ENCODE data around the gene CDKL1. TPM values are rescaled to one million over a fixed set of nuclear protein-coding genes. Genes with fewer than 3 reads are reported as not detected.
A peak's percentile ranks its signal among the peaks of the same experiment; 100 is the strongest.

The CDKL1 gene
- total RNA-seq (10 to 100 TPM in 1 of 5 experiments, 1 to 10 TPM in 4; 2.6 to 14.8 (median 4.9) TPM), polyA plus RNA-seq (1 to 10 TPM; 2.0 to 7.1 TPM), total RNA-seq (4.4 reads per million, percentile 22 among the genes with 10 or more reads in this experiment)

DNA sequence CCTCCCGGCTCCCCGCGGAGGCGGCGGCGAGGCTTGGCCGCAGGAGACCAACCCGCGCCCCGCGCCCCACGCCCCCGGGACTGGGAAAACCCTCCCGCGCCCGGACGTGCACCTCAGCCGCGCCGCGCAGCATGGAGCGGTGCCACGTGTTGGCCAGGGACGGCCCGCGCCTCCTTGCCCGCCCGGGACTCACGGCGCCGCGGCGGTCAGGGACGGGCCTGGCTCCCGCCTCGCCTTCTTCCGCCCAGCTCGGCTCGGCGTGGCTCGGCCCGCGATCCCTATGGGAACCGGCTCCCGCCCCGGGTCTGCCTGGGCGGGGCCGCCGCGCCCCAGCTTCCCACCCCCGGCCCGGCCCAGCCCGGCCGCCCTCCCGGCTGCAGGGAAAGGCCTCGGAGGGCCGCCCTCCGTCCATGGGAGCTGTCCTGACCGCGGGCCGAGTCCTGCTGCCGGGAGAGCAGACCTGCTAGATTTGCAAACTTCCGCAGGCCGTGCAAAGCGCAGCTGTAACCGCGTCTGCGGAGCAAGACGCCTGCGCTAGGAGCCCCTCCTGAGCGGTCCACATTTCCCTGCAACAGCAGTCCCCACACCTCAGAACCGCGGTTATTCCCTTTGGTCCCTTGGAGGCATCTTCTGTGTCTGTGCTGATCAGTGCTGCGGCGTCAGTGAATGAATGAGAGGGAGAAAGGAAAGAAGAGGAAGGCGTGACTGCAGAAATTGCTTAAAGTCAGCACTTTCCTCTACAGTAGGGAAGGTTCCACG is at the start of gene CDKL1:
Gene CDKL1, minus strand, starts transcription at position 251 of the 759 bp plus-strand sequence. CDS start 1,013 bp downstream, outside the sequence.
- no peaks in the 10 kb centered on the region for H3K27me3 ChIP-seq (ENCODE audit: control insufficient read depth in 2 of 2, insufficient read depth in 2 of 2, low read length in 2 of 2)
- no peaks in the 10 kb centered on the region for H3K4me1 ChIP-seq (ENCODE audit: control insufficient read depth in 2 of 2, insufficient read depth in 2 of 2, low read length in 2 of 2)
- peak within 1 kb of the TSS; percentile 78 for H3K4me3 ChIP-seq (ENCODE audit: low read length)
- no peak within 1 kb of the TSS for H3K27ac ChIP-seq (ENCODE audit: low read depth, low read length)
- Mint-ChIP-seq H3K36me3 (peaks cover 0 to 5% (median 0%) of the 10 kb centered on the region in 5 donors), H3K4me3 (peak within 1 kb of the TSS; percentile 83 to 95 (median 89)), H3K4me1 (peaks cover 11 to 24% (median 12%) of the 10 kb centered on the region in 7 donors), H3K27ac (peak within 1 kb of the TSS in 8 of 9 donors; percentile 14 to 80 (median 44)), H3K9me3 (no peaks in the 10 kb centered on the region), H3K27me3 (peaks cover 0 to 24% (median 6%) of the 10 kb centered on the region in 5 donors)
- ChIA-PET POLR2A (interaction anchor here (0.5 to 0.6 kb wide), 2 partner anchors 108 to 505 kb away, joined by 3 read pairs; no protein-coding TSS in a partner anchor), CTCF (no interaction called here)
- ATAC-seq = peak; percentile 78
- intact Hi-C loops (cut with micrococcal nuclease) = loop anchor here (1.0 to 5.0 kb wide), 4 partner anchors 34 to 135 kb away; partner anchors contain the start of genes DMAC2L (in 1 of the 2), L2HGDH (in 1 of the 2) and MAP4K5 (in 1 of the 2)
- peak; percentile 9 to 74 (median 17) for DNase-seq
- H3K9me3 ChIP-seq (ENCODE audit: control insufficient read depth in 2 of 3, low read length in 3 of 3) = no peaks in the 10 kb centered on the region
- no peaks in the 10 kb centered on the region for H3K36me3 ChIP-seq (ENCODE audit: control insufficient read depth in 2 of 3, insufficient read depth in 3 of 3, low read length in 3 of 3)

- peaks cover 0 to 28% (median 0%) of the 10 kb centered on the region in 3 experiments for H3K36me3 ChIP-seq (ENCODE audit: control insufficient read depth in 2 of 3, insufficient read depth in 3 of 3, low read length in 3 of 3)
- ATAC-seq (no peak), DNase-seq (no peak)
- H3K27me3 Mint-ChIP-seq = no peaks in the 10 kb centered on the region
- peaks cover 18 to 63% (median 48%) of the 10 kb centered on the region in 5 donors for H3K36me3 Mint-ChIP-seq
- no peaks in the 10 kb centered on the region for H3K4me1 Mint-ChIP-seq
- intact Hi-C loops (cut with micrococcal nuclease) = no loop called here
- POLR2A ChIA-PET = no interaction called here
- H3K27ac Mint-ChIP-seq = no peak overlapping the region
- H3K9me3 Mint-ChIP-seq = peaks cover 0 to 9% (median 3%) of the 10 kb centered on the region in 11 donors
- no peak overlapping the region for H3K27ac ChIP-seq (ENCODE audit: low read depth, low read length)
- no peaks in the 10 kb centered on the region for H3K9me3 ChIP-seq (ENCODE audit: control insufficient read depth in 2 of 3, low read length in 3 of 3)
- CTCF ChIA-PET = interaction anchor here (0.8 kb wide), 1 partner anchor 424 kb away, joined by 3 read pairs; no protein-coding TSS in a partner anchor
- H3K4me1 ChIP-seq (ENCODE audit: control insufficient read depth in 2 of 2, insufficient read depth in 2 of 2, low read length in 2 of 2) = no peaks in the 10 kb centered on the region
- no peak overlapping the region for H3K4me3 ChIP-seq (ENCODE audit: low read length)
- H3K27me3 ChIP-seq (ENCODE audit: control insufficient read depth in 2 of 2, insufficient read depth in 2 of 2, low read length in 2 of 2) = no peaks in the 10 kb centered on the region
- no peak overlapping the region for H3K4me3 Mint-ChIP-seq
These were observed 37.8 kb upstream of the CDKL1 start for GRCh38 chr14:50434528-50434927.

DNA sequence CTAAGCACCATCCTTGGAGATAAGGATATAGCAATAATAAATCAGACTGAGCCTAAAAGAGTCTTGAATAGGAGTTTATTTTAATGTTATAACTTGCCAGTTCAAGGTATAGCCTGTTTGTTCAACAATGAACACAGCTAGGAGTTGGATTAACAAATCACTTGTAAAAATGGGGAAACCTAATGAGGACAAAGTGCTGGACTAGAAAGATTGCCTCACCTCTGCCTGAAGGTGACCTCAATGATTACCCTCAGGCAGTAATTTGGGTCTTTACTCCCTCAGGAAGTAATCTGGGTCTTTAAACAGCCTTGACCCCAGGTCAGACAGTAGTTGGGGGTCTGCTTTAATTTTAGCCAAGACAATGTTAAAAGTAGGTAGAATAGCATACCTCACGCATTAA is 35.5 kb upstream of the CDKL1 start:
- H3K27me3 Mint-ChIP-seq = no peaks in the 10 kb centered on the region
- Histone ChIP-seq H3K27ac (ENCODE audit: low read depth, low read length) (no peak overlapping the region), H3K9me3 (ENCODE audit: control insufficient read depth in 2 of 3, low read length in 3 of 3) (no peaks in the 10 kb centered on the region), H3K4me3 (ENCODE audit: low read length) (no peak overlapping the region), H3K36me3 (ENCODE audit: control insufficient read depth in 2 of 3, insufficient read depth in 3 of 3, low read length in 3 of 3) (peaks cover 0 to 18% (median 0%) of the 10 kb centered on the region in 3 experiments), H3K27me3 (ENCODE audit: control insufficient read depth in 2 of 2, insufficient read depth in 2 of 2, low read length in 2 of 2) (no peaks in the 10 kb centered on the region), H3K4me1 (ENCODE audit: control insufficient read depth in 2 of 2, insufficient read depth in 2 of 2, low read length in 2 of 2) (no peaks in the 10 kb centered on the region)
- ATAC-seq (no peak), DNase-seq (no peak)
- peaks cover 0 to 5% (median 0%) of the 10 kb centered on the region in 11 donors for H3K9me3 Mint-ChIP-seq
- no peaks in the 10 kb centered on the region for H3K4me1 Mint-ChIP-seq
- H3K36me3 Mint-ChIP-seq = peaks cover 9 to 52% (median 32%) of the 10 kb centered on the region in 5 donors
- no peak overlapping the region for H3K4me3 Mint-ChIP-seq
- ChIA-PET CTCF (no interaction called here), POLR2A (no interaction called here)
- no peak overlapping the region for H3K27ac Mint-ChIP-seq
- intact Hi-C loops (cut with micrococcal nuclease) = no loop called here

GRCh38 chr14:50425816-50426215 is 29.1 kb upstream of the CDKL1 start:
- ChIA-PET POLR2A (interaction anchor here (0.7 kb wide), 1 partner anchor 9 kb away, joined by 3 read pairs; no protein-coding TSS in a partner anchor), CTCF (no interaction called here)
- Histone ChIP-seq H3K36me3 (ENCODE audit: control insufficient read depth in 2 of 3, insufficient read depth in 3 of 3, low read length in 3 of 3) (peaks cover 0 to 24% (median 14%) of the 10 kb centered on the region in 3 experiments), H3K27me3 (ENCODE audit: control insufficient read depth in 2 of 2, insufficient read depth in 2 of 2, low read length in 2 of 2) (no peaks in the 10 kb centered on the region), H3K9me3 (ENCODE audit: control insufficient read depth in 2 of 3, low read length in 3 of 3) (no peaks in the 10 kb centered on the region), H3K27ac (ENCODE audit: low read depth, low read length) (no peak overlapping the region), H3K4me3 (ENCODE audit: low read length) (no peak overlapping the region), H3K4me1 (ENCODE audit: control insufficient read depth in 2 of 2, insufficient read depth in 2 of 2, low read length in 2 of 2) (no peaks in the 10 kb centered on the region)
- peaks cover 0 to 35% (median 12%) of the 10 kb centered on the region in 5 donors for H3K36me3 Mint-ChIP-seq
- no peaks in the 10 kb centered on the region for H3K4me1 Mint-ChIP-seq
- ATAC-seq (no peak), DNase-seq (no peak)
- H3K4me3 Mint-ChIP-seq = no peak overlapping the region
- H3K27ac Mint-ChIP-seq = no peak overlapping the region
- no peaks in the 10 kb centered on the region for H3K9me3 Mint-ChIP-seq
- intact Hi-C loops (cut with micrococcal nuclease) = loop anchor here in 1 of 2 donors (5.0 kb wide), 1 partner anchor 104 kb away; no protein-coding TSS in a partner anchor
- no peaks in the 10 kb centered on the region for H3K27me3 Mint-ChIP-seq

DNA sequence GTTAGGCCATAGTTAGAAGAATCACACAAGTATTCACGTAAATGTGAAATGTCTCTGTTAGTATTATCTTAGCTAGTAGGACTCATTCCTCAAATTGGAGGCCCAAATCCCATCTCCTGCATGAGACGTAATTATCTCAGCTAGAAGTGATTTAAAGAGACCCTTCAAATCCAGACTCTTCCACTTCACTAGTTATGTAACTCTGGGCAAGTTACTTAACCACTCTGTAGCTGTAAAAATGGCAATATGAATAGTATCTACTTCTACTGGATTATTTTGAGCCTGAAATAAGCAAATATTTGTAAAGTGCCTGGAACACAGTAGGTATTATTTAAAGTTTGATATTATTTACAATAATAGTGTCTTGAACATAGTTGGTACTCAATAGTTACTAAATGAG is 28.4 kb upstream of the CDKL1 start:
- Histone ChIP-seq H3K9me3 (ENCODE audit: control insufficient read depth in 2 of 3, low read length in 3 of 3) (no peaks in the 10 kb centered on the region), H3K4me1 (ENCODE audit: control insufficient read depth in 2 of 2, insufficient read depth in 2 of 2, low read length in 2 of 2) (no peaks in the 10 kb centered on the region), H3K4me3 (ENCODE audit: low read length) (no peak overlapping the region), H3K36me3 (ENCODE audit: control insufficient read depth in 2 of 3, insufficient read depth in 3 of 3, low read length in 3 of 3) (peaks cover 0 to 25% (median 17%) of the 10 kb centered on the region in 3 experiments), H3K27ac (ENCODE audit: low read depth, low read length) (no peak overlapping the region), H3K27me3 (ENCODE audit: control insufficient read depth in 2 of 2, insufficient read depth in 2 of 2, low read length in 2 of 2) (no peaks in the 10 kb centered on the region)
- no peak overlapping the region for H3K4me3 Mint-ChIP-seq
- intact Hi-C loops (cut with micrococcal nuclease) = loop anchor here in 1 of 2 donors (5.0 kb wide), 1 partner anchor 103 kb away; no protein-coding TSS in a partner anchor
- H3K27ac Mint-ChIP-seq = no peak overlapping the region
- peaks cover under 1 to 42% (median 12%) of the 10 kb centered on the region in 5 donors for H3K36me3 Mint-ChIP-seq
- ChIA-PET CTCF (no interaction called here), POLR2A (interaction anchor here (0.7 kb wide), 1 partner anchor 8 kb away, joined by 3 read pairs; no protein-coding TSS in a partner anchor)
- no peak for DNase-seq
- no peaks in the 10 kb centered on the region for H3K9me3 Mint-ChIP-seq
- no peaks in the 10 kb centered on the region for H3K4me1 Mint-ChIP-seq
- H3K27me3 Mint-ChIP-seq = no peaks in the 10 kb centered on the region
- no peak for ATAC-seq

- Mint-ChIP-seq H3K36me3 (peaks cover 5 to 51% (median 20%) of the 10 kb centered on the region in 5 donors), H3K4me1 (no peaks in the 10 kb centered on the region), H3K9me3 (no peaks in the 10 kb centered on the region), H3K27me3 (no peaks in the 10 kb centered on the region), H3K27ac (no peak overlapping the region), H3K4me3 (no peak overlapping the region)
- CTCF ChIA-PET = no interaction called here
- H3K9me3 ChIP-seq (ENCODE audit: control insufficient read depth in 2 of 3, low read length in 3 of 3) = no peaks in the 10 kb centered on the region
- H3K4me3 ChIP-seq (ENCODE audit: low read length) = no peak overlapping the region
- H3K4me1 ChIP-seq (ENCODE audit: control insufficient read depth in 2 of 2, insufficient read depth in 2 of 2, low read length in 2 of 2) = no peaks in the 10 kb centered on the region
- no peak for ATAC-seq
- no peaks in the 10 kb centered on the region for H3K27me3 ChIP-seq (ENCODE audit: control insufficient read depth in 2 of 2, insufficient read depth in 2 of 2, low read length in 2 of 2)
- intact Hi-C loops (cut with micrococcal nuclease) = no loop called here
- no peak for DNase-seq
- H3K36me3 ChIP-seq (ENCODE audit: control insufficient read depth in 2 of 3, insufficient read depth in 3 of 3, low read length in 3 of 3) = peaks cover 0 to 31% (median 17%) of the 10 kb centered on the region in 3 experiments
- POLR2A ChIA-PET = interaction anchor here (0.7 kb wide), 1 partner anchor 245 kb away, joined by 4 read pairs; no protein-coding TSS in a partner anchor
- no peak overlapping the region for H3K27ac ChIP-seq (ENCODE audit: low read depth, low read length)
These were observed 26.8 kb upstream of the CDKL1 start for GRCh38 chr14:50423529-50423928.

All from naive thymus-derived CD4-positive, alpha-beta T cell (primary cell).